ENCODE data around the gene OSBPL9.

Gene OSBPL9

GRCh38 chr1:51714374-51715019, 97.6 kb downstream of the OSBPL9 start:
- Histone ChIP-seq H3K27me3 (ENCODE audit: insufficient read depth, poor library complexity, severe bottlenecking) (no peaks in the 10 kb centered on the region), H3K27ac (replicated peaks) (no peak overlapping the region), H3K4me3 (replicated peaks; ENCODE audit: insufficient read depth, low read length) (no peak overlapping the region)
- no peak for DNase-seq (ENCODE audit: low read depth in 1 of 2, low spot score in 1 of 2)
- TF ChIP-seq POLR2AphosphoS5 (IDR thresholded peaks at IDR 0.05; ENCODE audit: low read depth) (no peak), SPI1 (IDR thresholded peaks at IDR 0.05; ENCODE audit: borderline replicate concordance, low read depth) (no peak), REST (IDR thresholded peaks at IDR 0.05; ENCODE audit: insufficient replicate concordance, low read depth) (no peak), CTCF (IDR thresholded peaks at IDR 0.05; ENCODE audit: insufficient read depth, low read length) (no peak), GABPA (IDR thresholded peaks at IDR 0.05; ENCODE audit: low read depth) (no peak)

- H3K27ac ChIP-seq (replicated peaks) = no peak overlapping the region
- no peaks in the 10 kb centered on the region for H3K27me3 ChIP-seq (ENCODE audit: insufficient read depth, poor library complexity, severe bottlenecking)
- DNase-seq (ENCODE audit: low read depth in 1 of 2, low spot score in 1 of 2) = no peak
- TF ChIP-seq REST (IDR thresholded peaks at IDR 0.05; ENCODE audit: insufficient replicate concordance, low read depth) = no peak
- TF ChIP-seq SPI1 (IDR thresholded peaks at IDR 0.05; ENCODE audit: borderline replicate concordance, low read depth) = no peak
- no peak for TF ChIP-seq POLR2AphosphoS5 (IDR thresholded peaks at IDR 0.05; ENCODE audit: low read depth)
- no peak for TF ChIP-seq CTCF (IDR thresholded peaks at IDR 0.05; ENCODE audit: insufficient read depth, low read length)
- TF ChIP-seq GABPA (IDR thresholded peaks at IDR 0.05; ENCODE audit: low read depth) = no peak
- no peak overlapping the region for H3K4me3 ChIP-seq (replicated peaks; ENCODE audit: insufficient read depth, low read length)
These were observed 98.5 kb downstream of the OSBPL9 start for GRCh38 chr1:51715369-51715768.

GRCh38 chr1:51716746-51717145, 99.9 kb downstream of the OSBPL9 start:
- TF ChIP-seq REST (IDR thresholded peaks at IDR 0.05; ENCODE audit: insufficient replicate concordance, low read depth) = no peak
- no peak for TF ChIP-seq CTCF (IDR thresholded peaks at IDR 0.05; ENCODE audit: insufficient read depth, low read length)
- no peak for TF ChIP-seq POLR2AphosphoS5 (IDR thresholded peaks at IDR 0.05; ENCODE audit: low read depth)
- no peak for TF ChIP-seq SPI1 (IDR thresholded peaks at IDR 0.05; ENCODE audit: borderline replicate concordance, low read depth)
- no peak for TF ChIP-seq GABPA (IDR thresholded peaks at IDR 0.05; ENCODE audit: low read depth)

More at GRCh38 chr1:51716746-51717145, 99.9 kb downstream of the OSBPL9 start:
- DNase-seq (ENCODE audit: low read depth in 1 of 2, low spot score in 1 of 2) = no peak
- Histone ChIP-seq H3K27ac (replicated peaks) (no peak overlapping the region), H3K4me3 (replicated peaks; ENCODE audit: insufficient read depth, low read length) (no peak overlapping the region), H3K27me3 (ENCODE audit: insufficient read depth, poor library complexity, severe bottlenecking) (no peaks in the 10 kb centered on the region)
